IPS-NIHi11 (cell line): ENCODE measurements around the gene PSG4.
"Not testable (repeated sequence)": the region's sequence is repeated elsewhere in the genome, so short reads cannot be mapped to it uniquely, and the experiment has no call there.

Source experiments
- DNase-seq: peaks from one replicate; pipeline ENCODE4 v3.0.0; 2012; ENCODE audit warnings: mixed read lengths, low spot score

Gene PSG4

GRCh38 chr19:43198686-43199419, 6.6 kb downstream of the PSG4 start:
- not testable (repeated sequence) for DNase-seq

GRCh38 chr19:43197666-43198397, 7.6 kb downstream of the PSG4 start:
- DNase-seq: not testable (repeated sequence)

GRCh38 chr19:43194397-43194796, 11.0 kb downstream of the PSG4 start:
- DNase-seq: not testable (repeated sequence)

GRCh38 chr19:43192381-43193155, 12.9 kb downstream of the PSG4 start:
- not testable (repeated sequence) for DNase-seq

- DNase-seq: not testable (repeated sequence)
Observed at GRCh38 chr19:43188092-43188491, 17.3 kb downstream of the PSG4 start.

GRCh38 chr19:43186311-43186935, 19.0 kb downstream of the PSG4 start, which contains the start of gene PSG5:
Gene PSG5, minus strand, starts transcription at chr19:43186536. Its CDS starts 131 bp downstream, at chr19:43186405.
- not testable (repeated sequence) for DNase-seq

- DNase-seq: not testable (repeated sequence)
Observed at GRCh38 chr19:43181869-43182771, 23.3 kb downstream of the PSG4 start.

GRCh38 chr19:43179569-43180147, 25.8 kb downstream of the PSG4 start:
- not testable (repeated sequence) for DNase-seq

GRCh38 chr19:43178577-43178976, 26.9 kb downstream of the PSG4 start:
- DNase-seq: not testable (repeated sequence)

- not testable (repeated sequence) for DNase-seq
Observed at GRCh38 chr19:43165906-43166305, 39.5 kb downstream of the PSG4 start.

- DNase-seq: not testable (repeated sequence)
Observed at GRCh38 chr19:43163135-43163534, 42.3 kb downstream of the PSG4 start.

- DNase-seq: not testable (repeated sequence)
Observed at GRCh38 chr19:43162261-43162660, 43.2 kb downstream of the PSG4 start.

GRCh38 chr19:43152214-43152613, 53.2 kb downstream of the PSG4 start:
- no peak for DNase-seq

- DNase-seq: not testable (repeated sequence)
Observed at GRCh38 chr19:43149788-43150187, 55.6 kb downstream of the PSG4 start.

GRCh38 chr19:43148233-43148632, 57.2 kb downstream of the PSG4 start:
- no peak for DNase-seq
